HCT116 (cell line): ENCODE results near the gene SMIM8. TPM values are rescaled to one million over a fixed set of nuclear protein-coding genes. Genes with fewer than 3 reads are reported as not detected.
A peak's percentile ranks its signal among the peaks of the same experiment; 100 is the strongest.

ENCODE experiments used
- ATAC-seq: fragments of 200-7000 bp; cut with Tn5 transposase; 2 replicates; pipeline ENCODE4 v1.9.1; 2020; ENCODE audit warnings: mild to moderate bottlenecking, moderate library complexity
- BruUV-seq: library from RNA; stranded (reverse); fragments of 400-500 nt; replicated peaks from 2 replicates; lab custom pipeline; 2021; lab: Mats Ljungman, UMichigan
- CTCF ChIA-PET: fragments of 300-600 bp; sonication (Branson Sonifier 250); formaldehyde crosslinking; loops from one replicate; lab custom pipeline; 2021; ENCODE audit warnings: antibody characterized with exemption; lab: Charles Lee
- POLR2A ChIA-PET: fragments of 300-600, 350-600 bp; sonication (Branson Sonifier 250); formaldehyde crosslinking; loops from one replicate; lab custom pipeline; 2021; ENCODE audit warnings: antibody characterized with exemption; lab: Charles Lee
- RAD21 ChIA-PET, 2 experiments: fragments of 300-600 bp; sonication (Branson Sonifier 250); formaldehyde crosslinking; loops; one replicate each; lab custom pipeline; 2023; ENCODE audit warnings: low total read pairs in 2 of 2; ENCODE audit not compliant: uncharacterized antibody in 2 of 2, unreplicated experiment in 2 of 2, low non-redundant PET in 1 of 2; lab: Charles Lee
- DNase-seq: peaks from one replicate; pipeline ENCODE4 v3.0.0-alpha.2; 2010; ENCODE audit warnings: low read depth, low spot score
- H2AFZ ChIP-seq: fragments of 200-600 bp; shearing (Covaris generic), sonication (generic); 2 replicates; pipeline ENCODE4 v1.6.1; 2017; ENCODE audit warnings: low read depth, mixed run types, mixed read lengths, antibody characterized with exemption, low read length; ENCODE audit not compliant: poor library complexity, severe bottlenecking
- H3K27ac ChIP-seq: 2 replicates; pipeline ENCODE4 v1.5.1; 2012; ENCODE audit warnings: low read depth, low read length
- H3K27me3 ChIP-seq: fragments of 200-600 bp; sonication (generic); 2 replicates; pipeline ENCODE4 v1.6.1; 2016; ENCODE audit warnings: mixed run types, low read length, mixed read lengths; ENCODE audit not compliant: insufficient read depth
- H3K36me3 ChIP-seq, 2 experiments: fragments of 200-500 bp in 1 of 2; fragments of 200-600 bp in 1 of 2; sonication (Bioruptor generic) in 1 of 2; sonication (generic) in 1 of 2; 2 replicates each; pipeline versions ENCODE4 v1.5.1 to v1.6.1; 2014 to 2016; ENCODE audit warnings: low read length in 2 of 2, inconsistent platforms in 1 of 2, mixed read lengths in 1 of 2, mixed run types in 1 of 2; ENCODE audit not compliant: insufficient read depth in 2 of 2, control insufficient read depth in 1 of 2
- H3K4me1 ChIP-seq, 2 experiments: fragments of 200-600 bp in 1 of 2; sonication (generic) in 1 of 2; 2 replicates each; pipeline versions ENCODE4 v1.5.1 to v1.6.1; 2012 to 2017; ENCODE audit warnings: low read length in 2 of 2, inconsistent platforms in 1 of 2, mild to moderate bottlenecking in 1 of 2, mixed read lengths in 1 of 2, mixed run types in 1 of 2, moderate library complexity in 1 of 2; ENCODE audit not compliant: insufficient read depth in 2 of 2, control insufficient read depth in 1 of 2
- H3K4me2 ChIP-seq: fragments of 200-600 bp; sonication (generic); 2 replicates; pipeline ENCODE4 v1.6.1; 2017; ENCODE audit warnings: mixed run types, low read length, mixed read lengths
- H3K4me3 ChIP-seq, 2 experiments: fragments of 200-600 bp in 1 of 2; sonication (generic) in 1 of 2; replicated peaks in 1 of 2; 2 replicates each; pipeline ENCODE4 v1.5.1; 2011 to 2016; ENCODE audit warnings: low read length in 2 of 2, control low read depth in 1 of 2, low read depth in 1 of 2, mild to moderate bottlenecking in 1 of 2, mixed read lengths in 1 of 2, mixed run types in 1 of 2
- H3K79me2 ChIP-seq: fragments of 200-600 bp; sonication (generic); 2 replicates; pipeline ENCODE4 v1.6.1; 2017; ENCODE audit warnings: mild to moderate bottlenecking, mixed run types, low read length, moderate library complexity, mixed read lengths; ENCODE audit not compliant: insufficient read depth
- H3K9ac ChIP-seq: fragments of 200-600 bp; sonication (generic); 2 replicates; pipeline ENCODE4 v1.6.1; 2016; ENCODE audit warnings: low read length, mixed read lengths
- H3K9me2 ChIP-seq: fragments of 200-600 bp; sonication (generic), shearing (Covaris generic); 2 replicates; pipeline ENCODE4 v1.6.1; 2017; ENCODE audit warnings: mixed run types, mild to moderate bottlenecking, moderate library complexity; ENCODE audit not compliant: insufficient read depth
- H3K9me3 ChIP-seq, 2 experiments: fragments of 200-500 bp in 1 of 2; fragments of 200-600 bp in 1 of 2; sonication (Bioruptor generic) in 1 of 2; sonication (generic) in 1 of 2; 2 replicates each; pipeline ENCODE4 v1.6.1; 2014 to 2017; ENCODE audit warnings: low read length in 2 of 2, mixed read lengths in 2 of 2, inconsistent platforms in 1 of 2, low read depth in 1 of 2, mild to moderate bottlenecking in 1 of 2, mixed run types in 1 of 2, moderate library complexity in 1 of 2; ENCODE audit not compliant: control insufficient read depth in 1 of 2, insufficient read depth in 1 of 2
- H4K20me1 ChIP-seq: fragments of 200-600 bp; sonication (generic), shearing (Covaris generic); 2 replicates; pipeline ENCODE4 v1.6.1; 2017; ENCODE audit warnings: mixed run types, mild to moderate bottlenecking, moderate library complexity; ENCODE audit not compliant: insufficient read depth
- CTCF ChIP-seq, 3 experiments: fragments of 200-600 bp in 1 of 3; sonication (generic) in 1 of 3; IDR thresholded peaks in 2 of 3; conservative IDR thresholded peaks in 1 of 3; 2 replicates each; pipeline ENCODE4 v1.5.1; 2012 to 2017; ENCODE audit warnings: low read depth in 2 of 3, low read length in 2 of 3, antibody characterized with exemption in 1 of 3, borderline replicate concordance in 1 of 3, control low read depth in 1 of 3, mild to moderate bottlenecking in 1 of 3, mixed read lengths in 1 of 3, mixed run types in 1 of 3, moderate library complexity in 1 of 3; ENCODE audit not compliant: insufficient read depth in 1 of 3
- ELF1 ChIP-seq: IDR thresholded peaks from 2 replicates; pipeline ENCODE4 v1.6.1; 2012; ENCODE audit warnings: low read depth, borderline replicate concordance
- EZH2phosphoT487 ChIP-seq: fragments of 200-600 bp; IDR thresholded peaks from 2 replicates; pipeline ENCODE4 v1.6.1; 2018; ENCODE audit warnings: antibody characterized with exemption, borderline replicate concordance
- JUND ChIP-seq: IDR thresholded peaks from 2 replicates; pipeline ENCODE4 v1.6.1; 2012
- RAD21 ChIP-seq: IDR thresholded peaks from 2 replicates; pipeline ENCODE4 v1.6.1; 2012; ENCODE audit warnings: low read depth, mild to moderate bottlenecking
- SP1 ChIP-seq: IDR thresholded peaks from 2 replicates; pipeline ENCODE4 v1.6.1; 2012; ENCODE audit warnings: low read depth
- SRF ChIP-seq: IDR thresholded peaks from 2 replicates; pipeline ENCODE4 v1.6.1; 2012; ENCODE audit warnings: low read depth
- YY1 ChIP-seq: IDR thresholded peaks from 2 replicates; pipeline ENCODE4 v1.6.1; 2011; ENCODE audit warnings: low read length, low read depth, moderate library complexity, mild to moderate bottlenecking; ENCODE audit not compliant: insufficient replicate concordance; ENCODE audit errors: extremely low read depth
- ZBTB33 ChIP-seq: IDR thresholded peaks from 2 replicates; pipeline ENCODE4 v1.6.1; 2011; ENCODE audit warnings: mild to moderate bottlenecking, low read length, moderate library complexity; ENCODE audit not compliant: insufficient replicate concordance; ENCODE audit errors: extremely low read depth
- intact Hi-C: fragments of 100-400 bp; cut with micrococcal nuclease; formaldehyde crosslinking; loops from 2 replicates; pipeline ENCODE4 v1.10.0; 2022
- total RNA-seq: library from RNA; stranded (reverse); gene quantifications from one replicate; pipeline ENCODE4 v1.2.1, GENCODE V29; 2021; ENCODE audit not compliant: unreplicated experiment
- TF ChIP-seq, protein P1 (sequence below): IDR thresholded peaks from 2 replicates; pipeline ENCODE4 v1.6.1; 2012; ENCODE audit warnings: low read depth

Gene SMIM8
- total RNA-seq, 1 experiment from 2014 or later: 8.0 TPM

GRCh38 chr6:87391334-87391733 lies 68.9 kb downstream of the SMIM8 start:
- H3K4me2 ChIP-seq: no peak overlapping the region
- POLR2A ChIA-PET: no interaction called here
- no peak overlapping the region for H3K4me3 ChIP-seq
- no peaks in the 10 kb centered on the region for H3K79me2 ChIP-seq
- intact Hi-C loops: loop anchor here (1.0 to 10.0 kb wide), 7 partner anchors 114 to 1476 kb away; no protein-coding TSS in a partner anchor
- DNase-seq (peak; percentile 19), ATAC-seq (peak; percentile 78)
- BruUV-seq: no TSS peak
- H3K27ac ChIP-seq: no peak overlapping the region
- H3K36me3 ChIP-seq: no peaks in the 10 kb centered on the region
- RAD21 ChIA-PET: no interaction called here
- CTCF ChIA-PET: no interaction called here
- no peak overlapping the region for H3K9ac ChIP-seq
- H3K27me3 ChIP-seq: no peaks in the 10 kb centered on the region
- H3K9me2 ChIP-seq: no peaks in the 10 kb centered on the region
- H2AFZ ChIP-seq: no peak overlapping the region
- no peaks in the 10 kb centered on the region for H4K20me1 ChIP-seq
- TF ChIP-seq ZBTB33: no peak
- no peak for TF ChIP-seq YY1
- TF ChIP-seq ELF1: no peak
- no peak for TF ChIP-seq SP1
- TF ChIP-seq JUND: no peak
- TF ChIP-seq RAD21: peak; percentile 78
- TF ChIP-seq CTCF (IDR thresholded peaks at IDR 0.05 in 2 of 3, conservative IDR thresholded peaks at IDR 0.05 in 1 of 3; ENCODE audit: borderline replicate concordance in 1 of 3, insufficient read depth in 1 of 3, low read depth in 2 of 3, low read length in 2 of 3): peak; percentile 52 to 57 (median 54); a peak in 5 of 6 replicates
- no peak for TF ChIP-seq SRF
- TF ChIP-seq, protein P1, sequence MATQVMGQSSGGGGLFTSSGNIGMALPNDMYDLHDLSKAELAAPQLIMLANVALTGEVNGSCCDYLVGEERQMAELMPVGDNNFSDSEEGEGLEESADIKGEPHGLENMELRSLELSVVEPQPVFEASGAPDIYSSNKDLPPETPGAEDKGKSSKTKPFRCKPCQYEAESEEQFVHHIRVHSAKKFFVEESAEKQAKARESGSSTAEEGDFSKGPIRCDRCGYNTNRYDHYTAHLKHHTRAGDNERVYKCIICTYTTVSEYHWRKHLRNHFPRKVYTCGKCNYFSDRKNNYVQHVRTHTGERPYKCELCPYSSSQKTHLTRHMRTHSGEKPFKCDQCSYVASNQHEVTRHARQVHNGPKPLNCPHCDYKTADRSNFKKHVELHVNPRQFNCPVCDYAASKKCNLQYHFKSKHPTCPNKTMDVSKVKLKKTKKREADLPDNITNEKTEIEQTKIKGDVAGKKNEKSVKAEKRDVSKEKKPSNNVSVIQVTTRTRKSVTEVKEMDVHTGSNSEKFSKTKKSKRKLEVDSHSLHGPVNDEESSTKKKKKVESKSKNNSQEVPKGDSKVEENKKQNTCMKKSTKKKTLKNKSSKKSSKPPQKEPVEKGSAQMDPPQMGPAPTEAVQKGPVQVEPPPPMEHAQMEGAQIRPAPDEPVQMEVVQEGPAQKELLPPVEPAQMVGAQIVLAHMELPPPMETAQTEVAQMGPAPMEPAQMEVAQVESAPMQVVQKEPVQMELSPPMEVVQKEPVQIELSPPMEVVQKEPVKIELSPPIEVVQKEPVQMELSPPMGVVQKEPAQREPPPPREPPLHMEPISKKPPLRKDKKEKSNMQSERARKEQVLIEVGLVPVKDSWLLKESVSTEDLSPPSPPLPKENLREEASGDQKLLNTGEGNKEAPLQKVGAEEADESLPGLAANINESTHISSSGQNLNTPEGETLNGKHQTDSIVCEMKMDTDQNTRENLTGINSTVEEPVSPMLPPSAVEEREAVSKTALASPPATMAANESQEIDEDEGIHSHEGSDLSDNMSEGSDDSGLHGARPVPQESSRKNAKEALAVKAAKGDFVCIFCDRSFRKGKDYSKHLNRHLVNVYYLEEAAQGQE: no peak
- TF ChIP-seq EZH2phosphoT487: no peak
- H3K4me1 ChIP-seq: no peaks in the 10 kb centered on the region
- no peaks in the 10 kb centered on the region for H3K9me3 ChIP-seq
